CD4-positive, alpha-beta T cell treated with Interleukin-17A for 1 hour (primary cell): ENCODE results near the gene C16orf74.

ENCODE experiments used
- DNase-seq: peaks from one replicate; pipeline ENCODE4 v3.0.0-alpha.2; 2020

Gene C16orf74

GRCh38 chr16:85668676-85669424 lies 82.0 kb downstream of the C16orf74 start:
- DNase-seq = no peak

GRCh38 chr16:85667841-85668413 lies 83.0 kb downstream of the C16orf74 start:
- DNase-seq = no peak

GRCh38 chr16:85667261-85667660 lies 83.6 kb downstream of the C16orf74 start:
- DNase-seq = no peak

GRCh38 chr16:85665929-85666328 lies 85.0 kb downstream of the C16orf74 start:
- no peak for DNase-seq

- DNase-seq = no peak
Observed at GRCh38 chr16:85665373-85665740, 85.5 kb downstream of the C16orf74 start.

GRCh38 chr16:85664580-85665372 lies 86.1 kb downstream of the C16orf74 start:
- no peak for DNase-seq

- no peak for DNase-seq
Observed at GRCh38 chr16:85663891-85664321, 87.0 kb downstream of the C16orf74 start.

GRCh38 chr16:85662976-85663830 lies 87.7 kb downstream of the C16orf74 start:
- no peak for DNase-seq

GRCh38 chr16:85662482-85662812 lies 88.4 kb downstream of the C16orf74 start:
- no peak for DNase-seq

- DNase-seq = no peak
Observed at GRCh38 chr16:85661740-85662481, 89.0 kb downstream of the C16orf74 start.

GRCh38 chr16:85660843-85661739 lies 89.8 kb downstream of the C16orf74 start:
- no peak for DNase-seq

- peak; percentile 58 for DNase-seq
Observed at GRCh38 chr16:85659805-85660511, 90.9 kb downstream of the C16orf74 start.

GRCh38 chr16:85659336-85659735 lies 91.6 kb downstream of the C16orf74 start:
- no peak for DNase-seq

GRCh38 chr16:85658504-85659326 lies 92.2 kb downstream of the C16orf74 start:
- DNase-seq = no peak

- DNase-seq = no peak
Observed at GRCh38 chr16:85657996-85658395, 92.9 kb downstream of the C16orf74 start.
